ENCODE data around the gene AFMID.

AFMID gene

GRCh38 chr17:78142119-78142861, 44.9 kb upstream of the AFMID start:
- TF ChIP-seq CTCF (IDR thresholded peaks at IDR 0.05; ENCODE audit: low read depth, low read length, missing control alignments) = no peak
- H3K4me3 ChIP-seq (ENCODE audit: low read depth, low read length) = no peak overlapping the region
- DNase-seq (ENCODE audit: low read depth) = no peak

- H3K4me3 ChIP-seq (ENCODE audit: low read depth, low read length) = no peak overlapping the region
- no peak for DNase-seq (ENCODE audit: low read depth)
- TF ChIP-seq CTCF (IDR thresholded peaks at IDR 0.05; ENCODE audit: low read depth, low read length, missing control alignments) = no peak
Observed at GRCh38 chr17:78143214-78144146, 43.7 kb upstream of the AFMID start.

GRCh38 chr17:78144147-78144719, 42.9 kb upstream of the AFMID start:
- no peak for TF ChIP-seq CTCF (IDR thresholded peaks at IDR 0.05; ENCODE audit: low read depth, low read length, missing control alignments)
- DNase-seq (ENCODE audit: low read depth) = no peak
- H3K4me3 ChIP-seq (ENCODE audit: low read depth, low read length) = no peak overlapping the region

GRCh38 chr17:78144736-78145641, 42.2 kb upstream of the AFMID start:
- no peak for TF ChIP-seq CTCF (IDR thresholded peaks at IDR 0.05; ENCODE audit: low read depth, low read length, missing control alignments)
- no peak for DNase-seq (ENCODE audit: low read depth)

GRCh38 chr17:78146471-78146869, 40.7 kb upstream of the AFMID start:
- no peak for TF ChIP-seq CTCF (IDR thresholded peaks at IDR 0.05; ENCODE audit: low read depth, low read length, missing control alignments)
- no peak overlapping the region for H3K4me3 ChIP-seq (ENCODE audit: low read depth, low read length)
- no peak for DNase-seq (ENCODE audit: low read depth)

More at GRCh38 chr17:78144736-78145641, 42.2 kb upstream of the AFMID start:
- no peak overlapping the region for H3K4me3 ChIP-seq (ENCODE audit: low read depth, low read length)

- no peak for TF ChIP-seq CTCF (IDR thresholded peaks at IDR 0.05; ENCODE audit: low read depth, low read length, missing control alignments)
- H3K4me3 ChIP-seq (ENCODE audit: low read depth, low read length) = no peak overlapping the region
- no peak for DNase-seq (ENCODE audit: low read depth)
Observed at GRCh38 chr17:78146881-78147280, 40.3 kb upstream of the AFMID start.

Measured in GM12864 (cell line).